ENCODE results near the gene FMO3.

Gene FMO3

DNA sequence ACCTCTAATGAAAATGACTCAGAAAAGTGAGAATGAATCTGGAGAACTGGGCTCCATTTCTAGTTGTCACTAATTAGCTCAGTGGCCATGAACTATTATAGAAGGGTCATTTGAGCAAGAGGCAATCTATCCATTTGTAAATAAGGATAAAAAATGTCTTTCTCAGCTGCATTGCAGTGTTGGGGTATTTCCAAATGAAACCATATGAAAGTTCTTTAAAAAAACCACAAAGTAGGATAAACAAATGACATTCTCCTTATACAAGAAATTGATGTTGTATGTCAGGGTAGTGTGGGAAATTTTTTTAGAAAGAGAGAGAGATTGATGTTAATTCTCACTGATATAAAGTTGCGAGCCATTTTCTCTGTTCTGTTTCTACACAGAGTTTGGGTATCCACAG is 26.0 kb downstream of the FMO3 start:
- Histone ChIP-seq H3K27ac (no peak overlapping the region), H3K4me3 (ENCODE audit: low read depth, low read length) (no peak overlapping the region), H3K36me3 (no peaks in the 10 kb centered on the region), H3K9me3 (ENCODE audit: severe bottlenecking) (no peaks in the 10 kb centered on the region), H3K27me3 (ENCODE audit: insufficient read depth, low read depth, severe bottlenecking) (no peaks in the 10 kb centered on the region)
- TF ChIP-seq, protein P1, sequence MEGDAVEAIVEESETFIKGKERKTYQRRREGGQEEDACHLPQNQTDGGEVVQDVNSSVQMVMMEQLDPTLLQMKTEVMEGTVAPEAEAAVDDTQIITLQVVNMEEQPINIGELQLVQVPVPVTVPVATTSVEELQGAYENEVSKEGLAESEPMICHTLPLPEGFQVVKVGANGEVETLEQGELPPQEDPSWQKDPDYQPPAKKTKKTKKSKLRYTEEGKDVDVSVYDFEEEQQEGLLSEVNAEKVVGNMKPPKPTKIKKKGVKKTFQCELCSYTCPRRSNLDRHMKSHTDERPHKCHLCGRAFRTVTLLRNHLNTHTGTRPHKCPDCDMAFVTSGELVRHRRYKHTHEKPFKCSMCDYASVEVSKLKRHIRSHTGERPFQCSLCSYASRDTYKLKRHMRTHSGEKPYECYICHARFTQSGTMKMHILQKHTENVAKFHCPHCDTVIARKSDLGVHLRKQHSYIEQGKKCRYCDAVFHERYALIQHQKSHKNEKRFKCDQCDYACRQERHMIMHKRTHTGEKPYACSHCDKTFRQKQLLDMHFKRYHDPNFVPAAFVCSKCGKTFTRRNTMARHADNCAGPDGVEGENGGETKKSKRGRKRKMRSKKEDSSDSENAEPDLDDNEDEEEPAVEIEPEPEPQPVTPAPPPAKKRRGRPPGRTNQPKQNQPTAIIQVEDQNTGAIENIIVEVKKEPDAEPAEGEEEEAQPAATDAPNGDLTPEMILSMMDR (IDR thresholded peaks at IDR 0.05; ENCODE audit: low read depth, low read length): no peak
- DNase-seq: no peak

- no peak for DNase-seq
- no peak overlapping the region for H3K27ac ChIP-seq
- TF ChIP-seq, protein P1 (IDR thresholded peaks at IDR 0.05; ENCODE audit: low read depth, low read length): no peak
- no peak overlapping the region for H3K4me3 ChIP-seq (ENCODE audit: low read depth, low read length)
- H3K27me3 ChIP-seq (ENCODE audit: insufficient read depth, low read depth, severe bottlenecking): no peaks in the 10 kb centered on the region
- H3K9me3 ChIP-seq (ENCODE audit: severe bottlenecking): no peaks in the 10 kb centered on the region
- no peaks in the 10 kb centered on the region for H3K36me3 ChIP-seq
Measured at GRCh38 chr1:171117085-171117484, 26.4 kb downstream of the FMO3 start.

GRCh38 chr1:171119648-171120047 is 28.9 kb downstream of the FMO3 start:
- DNase-seq: no peak
- no peak overlapping the region for H3K27ac ChIP-seq
- no peaks in the 10 kb centered on the region for H3K9me3 ChIP-seq (ENCODE audit: severe bottlenecking)
- no peak overlapping the region for H3K4me3 ChIP-seq (ENCODE audit: low read depth, low read length)
- TF ChIP-seq, protein P1 (IDR thresholded peaks at IDR 0.05; ENCODE audit: low read depth, low read length): no peak
- H3K36me3 ChIP-seq: no peaks in the 10 kb centered on the region
- H3K27me3 ChIP-seq (ENCODE audit: insufficient read depth, low read depth, severe bottlenecking): no peaks in the 10 kb centered on the region

GRCh38 chr1:171122299-171122698 is 31.6 kb downstream of the FMO3 start:
- TF ChIP-seq, protein P1 (IDR thresholded peaks at IDR 0.05; ENCODE audit: low read depth, low read length): no peak
- H3K36me3 ChIP-seq: no peaks in the 10 kb centered on the region
- H3K4me3 ChIP-seq (ENCODE audit: low read depth, low read length): no peak overlapping the region
- no peak overlapping the region for H3K27ac ChIP-seq
- H3K27me3 ChIP-seq (ENCODE audit: insufficient read depth, low read depth, severe bottlenecking): no peaks in the 10 kb centered on the region
- H3K9me3 ChIP-seq (ENCODE audit: severe bottlenecking): no peaks in the 10 kb centered on the region
- DNase-seq: no peak

- H3K27me3 ChIP-seq (ENCODE audit: insufficient read depth, low read depth, severe bottlenecking): no peaks in the 10 kb centered on the region
- H3K4me3 ChIP-seq (ENCODE audit: low read depth, low read length): no peak overlapping the region
- H3K36me3 ChIP-seq: no peaks in the 10 kb centered on the region
- H3K27ac ChIP-seq: no peak overlapping the region
- TF ChIP-seq, protein P1 (IDR thresholded peaks at IDR 0.05; ENCODE audit: low read depth, low read length): no peak
- DNase-seq: no peak
- H3K9me3 ChIP-seq (ENCODE audit: severe bottlenecking): no peaks in the 10 kb centered on the region
Measured at GRCh38 chr1:171122893-171123292, 32.2 kb downstream of the FMO3 start.

DNA sequence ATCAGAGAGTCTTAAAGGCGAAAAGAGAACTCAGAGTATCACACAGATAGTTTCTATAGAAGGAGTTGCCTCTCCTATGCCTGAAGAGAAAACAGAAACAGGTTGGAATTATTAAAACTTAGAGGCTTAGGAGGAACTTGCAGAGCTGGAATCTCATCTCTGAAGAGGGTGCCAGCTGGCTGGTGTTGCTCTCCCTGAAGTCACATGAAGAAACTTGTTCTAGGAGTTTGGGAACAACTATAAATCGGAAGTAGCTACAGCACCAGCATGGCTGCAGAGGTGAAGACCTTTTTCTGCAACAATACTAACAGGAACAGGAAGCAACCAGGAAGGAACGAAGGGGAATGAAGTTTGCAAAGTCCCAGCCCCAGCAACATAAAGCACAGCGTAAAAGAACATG is 35.8 kb downstream of the FMO3 start:
- H3K9me3 ChIP-seq (ENCODE audit: severe bottlenecking): no peaks in the 10 kb centered on the region
- H3K36me3 ChIP-seq: no peaks in the 10 kb centered on the region
- H3K27ac ChIP-seq: no peak overlapping the region
- no peaks in the 10 kb centered on the region for H3K27me3 ChIP-seq (ENCODE audit: insufficient read depth, low read depth, severe bottlenecking)
- no peak overlapping the region for H3K4me3 ChIP-seq (ENCODE audit: low read depth, low read length)
- TF ChIP-seq, protein P1 (IDR thresholded peaks at IDR 0.05; ENCODE audit: low read depth, low read length): no peak
- DNase-seq: no peak
